HG03571 (cell line): ENCODE data around the gene ARFGEF3.
"Not testable (repeated sequence)": the region's sequence is repeated elsewhere in the genome, so short reads cannot be mapped to it uniquely, and the experiment has no call there.

ENCODE experiments used
- ATAC-seq: cut with Tn5 transposase; IDR thresholded peaks from one replicate; pipeline ENCODE4 v1.9.1; 2021; ENCODE audit not compliant: unreplicated experiment

ARFGEF3 gene

DNA sequence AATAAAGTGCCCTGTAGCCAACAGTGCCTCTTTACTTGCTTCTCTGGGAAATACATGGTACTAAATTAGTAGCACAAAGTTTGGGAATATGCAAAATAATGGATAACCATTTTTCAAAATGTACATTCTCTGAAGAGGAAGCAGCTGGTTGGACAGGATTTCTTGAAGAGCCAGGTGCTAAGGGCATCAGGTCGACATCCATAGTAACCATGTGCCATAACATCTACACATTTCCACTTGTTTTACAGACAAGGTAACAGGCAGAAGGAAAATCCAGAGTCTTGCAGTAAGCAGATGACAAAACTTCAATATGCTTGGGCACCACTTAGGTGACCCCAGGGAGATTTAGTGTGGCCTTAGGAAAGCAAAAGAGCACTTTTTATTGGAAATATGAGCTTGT is 179.4 kb downstream of the ARFGEF3 start:
- ATAC-seq = no peak

DNA sequence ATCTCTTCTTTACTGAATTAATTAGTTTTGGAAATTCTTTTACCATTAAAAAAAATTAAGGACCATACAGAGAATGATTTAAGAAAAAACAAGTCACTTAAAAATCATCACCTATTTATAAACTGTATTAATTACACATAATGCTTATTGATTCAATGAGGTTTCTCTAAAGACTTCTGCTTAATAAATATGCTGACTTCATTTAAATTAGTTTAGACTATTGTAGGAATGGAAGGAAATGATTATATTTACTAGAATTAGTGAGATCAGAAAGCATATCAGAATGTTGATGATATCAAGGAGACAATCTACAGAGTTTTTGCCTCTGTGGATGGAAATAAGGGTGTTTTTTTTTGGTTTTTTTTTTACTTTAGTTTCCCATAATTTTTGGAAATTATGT is 181.4 kb downstream of the ARFGEF3 start:
- ATAC-seq = no peak

DNA sequence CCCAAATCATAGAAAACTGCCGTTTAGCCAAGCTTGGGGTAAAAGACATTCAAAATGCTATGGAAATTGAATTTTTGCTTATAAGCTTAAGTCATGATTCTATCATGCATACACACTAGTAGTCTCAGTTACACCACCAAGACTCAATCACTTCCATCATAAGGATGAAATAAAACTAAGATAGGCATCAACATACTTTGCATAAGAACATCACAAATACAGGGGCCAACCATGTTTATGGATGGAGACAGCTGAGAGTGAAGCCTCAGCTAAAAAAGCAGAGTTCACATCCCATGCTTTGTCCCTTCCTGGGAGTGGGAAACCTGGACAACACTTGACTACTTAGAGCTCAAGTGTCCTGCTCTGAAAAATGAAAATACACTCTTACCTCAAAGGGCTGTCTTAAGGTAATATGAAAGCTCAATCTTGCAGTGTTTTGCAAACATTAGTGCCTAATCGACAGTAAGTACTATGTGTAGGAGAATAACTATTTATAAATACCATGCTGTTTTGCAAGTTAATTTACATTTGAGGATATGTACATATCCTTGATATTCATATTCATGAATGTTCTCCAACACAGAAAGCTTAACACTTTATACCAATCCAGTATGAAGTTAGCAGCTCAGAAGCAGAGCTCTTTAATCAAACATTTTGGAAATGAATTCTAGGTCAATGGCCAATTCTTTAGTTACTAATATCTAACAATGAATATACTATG is 184.0 kb downstream of the ARFGEF3 start:
- ATAC-seq = no peak

DNA sequence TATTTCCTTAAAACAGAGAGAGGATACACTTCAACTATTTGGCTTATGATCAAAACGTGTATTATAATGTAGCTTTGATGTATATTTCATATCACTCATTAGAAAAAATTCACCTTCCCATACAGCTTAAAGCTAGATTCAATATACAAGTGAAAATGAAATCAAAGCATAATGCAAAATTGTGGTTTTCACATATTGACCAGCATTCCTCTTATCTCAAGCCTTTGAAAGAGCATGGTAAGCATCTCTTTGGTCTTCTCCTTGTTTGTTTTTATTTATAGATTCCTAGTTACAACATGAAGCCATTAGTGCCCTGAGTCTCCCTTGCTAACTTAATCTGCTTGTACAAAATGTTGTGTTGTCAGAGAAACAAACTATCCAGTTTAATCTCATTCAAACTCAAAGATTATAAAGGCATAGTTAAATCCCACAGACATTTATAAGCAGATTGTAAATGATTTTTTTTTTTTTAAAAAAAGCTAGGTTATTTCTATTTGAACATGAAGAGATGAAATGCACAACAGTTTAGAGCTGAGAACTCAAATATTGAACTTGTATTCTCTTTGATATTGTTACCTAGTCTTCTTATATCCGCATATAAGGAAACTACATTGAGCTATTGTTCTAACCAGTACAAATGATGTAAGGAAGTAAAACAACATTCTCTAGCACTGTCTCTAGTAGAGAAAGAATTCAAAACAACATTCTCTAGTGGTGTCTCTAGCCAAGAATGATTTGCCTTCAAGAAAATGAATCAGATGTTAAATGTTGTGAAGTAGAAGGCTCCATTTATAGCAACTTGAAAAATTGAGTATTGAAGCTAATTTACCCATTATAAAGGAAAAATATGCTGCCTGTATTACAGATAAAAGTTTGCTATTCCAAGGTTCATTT is 184.8 kb downstream of the ARFGEF3 start:
- no peak for ATAC-seq

DNA sequence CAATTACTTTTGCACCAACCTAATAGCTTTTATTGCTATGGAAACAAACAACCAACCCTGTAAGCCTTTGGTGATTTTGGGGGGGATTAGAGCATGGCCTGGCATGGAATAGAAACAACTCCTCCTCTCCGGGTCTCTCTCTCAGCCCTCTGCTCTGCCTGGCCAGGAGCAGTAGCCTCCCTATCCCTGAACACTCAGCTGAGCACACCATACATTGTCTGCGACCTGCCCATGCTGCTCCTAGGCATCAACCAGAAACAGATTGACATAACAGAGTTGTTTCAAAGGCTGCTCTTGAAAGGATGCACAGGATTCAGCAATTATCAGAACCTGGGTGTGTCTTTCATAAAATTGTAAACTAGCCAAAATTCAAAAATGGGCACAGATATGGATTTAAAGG is 186.1 kb downstream of the ARFGEF3 start:
- no peak for ATAC-seq

DNA sequence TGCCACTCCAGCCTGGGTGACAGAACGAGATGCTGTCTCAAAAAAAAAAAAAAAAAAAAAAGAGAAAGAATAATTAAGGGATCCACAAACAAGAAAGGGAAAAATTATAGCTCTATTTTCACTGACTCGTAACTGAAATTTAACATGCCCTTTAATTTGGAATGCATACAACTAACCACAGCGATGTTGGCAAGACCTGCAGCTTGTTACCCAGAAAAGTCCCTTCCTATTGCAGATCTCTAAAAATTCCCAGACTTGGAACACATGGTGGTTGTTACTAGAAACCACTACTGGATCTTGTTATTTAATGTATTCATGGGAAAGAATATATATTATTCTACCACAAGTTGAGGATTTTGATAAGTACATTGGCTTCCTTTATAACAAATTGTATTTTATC is 188.2 kb downstream of the ARFGEF3 start:
- no peak for ATAC-seq

DNA sequence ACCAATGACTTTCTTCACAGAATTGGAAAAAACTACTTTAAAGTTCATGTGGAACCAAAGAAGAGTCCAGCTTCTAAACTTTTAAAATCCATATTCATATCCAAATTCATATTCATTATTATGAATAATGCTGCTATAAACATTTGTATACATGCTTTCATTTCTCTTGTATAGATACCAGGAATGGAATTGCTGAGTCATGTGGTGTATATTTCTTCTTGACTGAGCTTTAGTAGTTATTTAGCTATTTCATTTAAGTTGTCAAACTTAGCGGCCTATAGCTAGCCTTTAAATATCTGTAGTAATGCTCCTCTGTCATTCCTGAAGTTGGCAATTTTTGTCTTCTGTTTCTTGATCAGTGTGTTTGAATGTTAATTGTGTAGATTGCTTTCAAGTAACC is 196.2 kb downstream of the ARFGEF3 start:
- ATAC-seq = no peak

DNA sequence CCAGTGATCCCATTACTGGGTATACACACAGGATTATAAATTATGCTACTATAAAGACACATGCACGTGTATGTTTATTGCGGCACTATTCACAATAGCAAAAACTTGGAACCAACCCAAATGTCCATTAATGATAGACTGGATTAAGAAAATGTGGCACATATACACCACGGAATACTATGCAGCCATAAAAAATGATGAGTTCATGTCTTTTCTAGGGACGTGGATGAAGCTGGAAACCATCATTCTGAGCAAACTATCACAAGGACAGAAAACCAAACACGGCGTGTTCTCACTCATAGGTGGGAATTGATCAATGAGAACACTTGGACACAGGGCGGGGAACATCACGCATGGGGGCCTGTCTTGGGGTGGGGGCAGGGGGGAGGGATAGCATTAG is 206.9 kb downstream of the ARFGEF3 start:
- ATAC-seq = not testable (repeated sequence)

DNA sequence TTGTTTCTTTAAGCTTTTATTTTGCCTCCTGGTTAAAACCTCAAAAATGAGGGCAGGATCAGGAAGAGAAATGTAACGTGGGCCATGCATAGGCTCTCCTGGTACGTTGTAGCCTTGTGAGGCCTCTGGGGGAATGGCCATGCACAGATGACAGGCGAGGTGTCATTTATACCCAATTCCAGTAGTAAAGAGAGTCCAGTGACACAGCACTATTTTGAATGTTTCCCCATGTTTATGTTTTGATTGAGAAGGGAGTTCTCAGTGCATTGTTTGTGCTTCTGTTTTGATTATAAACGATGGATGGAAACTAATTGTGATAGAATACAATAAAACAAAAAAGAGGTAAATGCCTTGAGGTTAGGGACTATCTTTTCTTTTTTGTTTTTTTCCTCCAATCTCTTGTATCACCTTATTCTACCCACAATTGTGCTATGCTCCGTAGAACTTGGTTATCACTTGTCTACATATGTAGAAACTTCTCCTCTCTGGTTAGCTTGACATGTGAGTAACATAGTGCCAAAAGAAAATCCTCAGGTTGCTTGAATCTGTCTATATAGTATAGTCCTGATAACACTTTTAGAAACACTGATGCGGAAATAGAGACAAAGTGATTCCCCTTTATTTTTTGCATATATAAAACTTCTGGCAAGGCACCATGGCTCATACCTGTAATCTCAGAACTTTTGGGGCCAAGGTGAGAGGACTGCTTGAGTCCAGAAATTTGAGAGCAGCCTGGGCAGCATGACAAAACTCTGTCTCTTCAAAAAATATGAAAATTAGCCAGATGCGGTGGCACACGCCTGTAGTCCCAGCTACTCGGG is 209.1 kb downstream of the ARFGEF3 start:
- ATAC-seq = no peak

DNA sequence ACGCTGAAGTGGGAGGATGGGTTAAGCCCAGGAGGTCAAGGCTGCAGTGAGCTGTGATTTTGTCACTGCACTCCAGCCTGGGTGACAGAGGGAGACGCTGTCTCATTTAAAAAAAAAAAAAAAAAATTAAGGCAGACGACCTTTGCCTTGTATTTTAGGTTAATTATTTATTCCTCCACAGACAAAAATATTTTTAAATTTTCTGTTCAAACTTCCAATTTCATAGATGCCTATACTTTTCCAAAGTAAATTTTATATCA is 209.6 kb downstream of the ARFGEF3 start:
- no peak for ATAC-seq

DNA sequence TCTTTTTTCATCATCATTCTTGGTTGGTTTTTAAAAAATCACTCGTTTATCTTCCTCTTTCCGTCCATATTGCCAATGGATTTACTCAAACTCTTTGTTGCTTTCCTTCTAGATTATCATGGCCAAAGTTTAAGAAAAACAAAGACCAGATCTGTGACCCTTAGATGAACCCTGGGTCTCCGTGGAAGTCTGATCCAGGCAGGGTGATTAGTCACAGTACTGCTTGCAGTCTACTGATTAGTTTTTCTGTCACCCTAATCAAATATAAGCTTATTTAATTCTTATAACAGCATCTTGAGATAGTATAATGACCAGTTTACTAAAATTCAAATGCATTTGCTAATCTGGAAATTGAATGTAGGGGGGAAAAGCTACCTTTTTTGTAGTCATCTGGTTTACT is 210.0 kb downstream of the ARFGEF3 start:
- no peak for ATAC-seq

DNA sequence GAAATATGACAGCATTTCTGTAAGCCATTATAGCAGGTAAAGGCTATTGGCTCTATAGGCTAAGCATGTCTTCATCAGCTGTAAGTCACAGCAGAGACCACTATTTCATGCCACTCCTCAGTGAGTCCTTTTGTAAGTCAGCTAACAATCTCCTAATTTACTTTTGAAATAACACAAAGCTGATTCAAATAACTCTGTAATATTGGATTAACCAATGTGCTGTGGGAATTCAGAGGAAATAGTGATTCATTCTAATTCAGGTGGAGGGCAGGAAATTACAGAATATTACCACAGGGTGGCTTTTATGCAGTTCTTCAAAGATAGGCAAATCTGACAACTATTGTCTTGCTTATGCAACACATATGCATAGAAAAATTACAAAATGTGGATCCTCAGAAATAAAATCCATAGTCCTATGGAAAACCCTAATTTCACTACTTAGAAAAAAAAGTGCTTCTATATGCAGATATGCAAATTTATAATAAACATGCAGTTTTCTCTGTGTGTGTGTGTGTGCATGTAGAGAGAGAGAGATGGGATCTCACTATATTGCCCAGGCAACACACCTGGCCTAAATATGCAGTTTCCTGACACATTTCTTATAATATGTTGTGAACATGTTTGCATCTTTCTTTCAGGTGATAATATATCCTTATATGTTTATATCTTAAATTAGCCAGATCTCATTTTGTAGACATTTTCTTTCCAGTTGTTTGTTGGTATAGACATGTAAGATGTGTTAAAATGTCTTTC is 211.1 kb downstream of the ARFGEF3 start:
- no peak for ATAC-seq

DNA sequence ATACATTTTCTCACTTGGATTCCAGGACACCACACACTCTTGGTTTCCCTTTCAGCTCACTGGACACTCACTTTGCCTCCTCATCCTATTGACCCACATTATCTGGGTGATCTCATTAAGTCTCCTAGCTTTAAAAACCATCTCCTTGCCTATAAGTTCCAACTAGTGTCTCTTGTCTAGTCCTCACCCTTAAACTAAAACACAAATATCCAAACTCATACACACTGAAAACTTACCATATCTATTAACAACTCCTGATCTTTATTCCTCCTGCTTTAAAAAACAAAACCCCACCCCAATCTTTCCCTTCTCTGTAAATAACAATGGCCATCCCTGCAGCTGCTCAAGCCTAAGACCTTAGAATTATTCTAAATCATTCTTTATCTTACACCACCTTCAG is 212.5 kb downstream of the ARFGEF3 start:
- no peak for ATAC-seq

DNA sequence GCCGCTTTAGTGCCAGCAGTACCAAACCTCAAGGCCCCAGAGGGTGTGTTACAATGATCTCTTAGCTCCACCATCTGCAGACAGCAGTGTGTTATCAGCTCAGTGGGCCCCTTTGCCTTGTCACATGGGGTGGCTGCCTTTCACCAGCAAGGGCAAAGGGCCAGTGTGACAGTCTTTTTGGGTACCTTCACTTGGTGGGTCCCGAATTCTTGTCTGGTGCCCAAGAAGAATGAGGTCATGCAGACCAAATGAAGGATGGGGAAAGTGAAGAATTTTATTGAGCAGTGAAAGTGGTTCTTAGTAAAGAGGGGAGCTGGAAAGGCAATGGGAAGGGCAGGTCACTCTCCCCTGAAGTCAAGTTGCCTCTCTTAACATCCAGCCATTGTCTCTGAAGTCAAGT is 213.1 kb downstream of the ARFGEF3 start:
- ATAC-seq = no peak

DNA sequence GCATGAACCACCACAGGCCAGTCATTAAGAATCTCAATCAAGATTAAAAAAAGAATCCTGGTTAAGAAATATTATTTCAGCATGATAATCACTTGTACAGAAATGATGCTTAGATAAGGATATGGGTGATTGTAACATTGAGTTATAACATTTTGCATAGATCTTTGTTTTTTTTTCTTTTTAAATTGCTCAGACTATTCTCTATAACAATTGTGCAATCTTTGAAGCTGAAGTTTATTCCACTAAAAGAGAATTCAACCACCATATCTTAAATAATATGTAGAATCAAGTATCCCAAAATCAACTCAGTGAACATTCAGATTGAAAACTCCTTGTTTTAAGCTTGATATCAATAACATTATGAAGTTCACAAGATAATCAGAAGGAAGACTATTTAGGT is 215.3 kb downstream of the ARFGEF3 start:
- no peak for ATAC-seq

DNA sequence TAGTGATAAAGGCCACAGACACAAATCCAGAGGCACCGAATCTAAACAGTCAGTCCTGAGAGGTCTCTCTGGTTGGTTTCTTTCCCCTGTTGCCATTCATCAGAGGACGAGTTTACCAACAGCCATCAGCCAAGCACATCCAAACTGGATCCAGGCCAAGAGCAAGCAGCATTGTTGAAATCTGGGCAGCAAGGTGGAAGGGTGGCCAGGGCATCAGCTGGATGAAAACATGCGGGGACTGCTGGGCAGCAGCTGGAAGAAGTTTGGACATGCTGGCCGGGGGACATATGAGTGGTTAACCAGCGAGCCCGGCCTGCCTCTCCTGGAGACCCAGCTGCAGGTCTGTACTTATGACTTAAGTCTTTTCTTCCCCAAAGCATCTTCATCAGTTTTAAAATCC is 216.1 kb downstream of the ARFGEF3 start, which contains the start of gene SMIM28:
TSS of gene SMIM28 (plus strand) at position 62 of the 400 bp plus-strand sequence. CDS start at position 230, 168 bp downstream.
- no peak for ATAC-seq

DNA sequence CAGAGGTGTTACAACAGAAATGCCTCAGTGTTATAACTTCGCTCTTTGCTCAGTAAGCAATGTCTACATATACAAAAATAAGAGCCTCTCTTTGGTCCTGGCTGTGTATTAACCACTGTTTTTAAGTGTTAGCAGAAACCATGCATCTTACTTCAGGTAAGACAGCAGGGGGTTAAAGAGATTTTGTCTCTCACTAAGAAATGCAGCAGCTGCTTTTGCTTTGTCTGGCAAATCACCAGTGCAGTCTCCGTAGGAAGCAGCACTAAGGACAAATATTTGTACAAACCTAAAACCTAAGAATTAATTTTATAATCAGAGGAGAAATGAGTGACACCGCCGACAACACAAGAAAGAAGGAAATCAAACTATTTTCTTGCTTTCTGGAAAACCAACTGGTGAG is 216.7 kb downstream of the ARFGEF3 start:
- no peak for ATAC-seq

DNA sequence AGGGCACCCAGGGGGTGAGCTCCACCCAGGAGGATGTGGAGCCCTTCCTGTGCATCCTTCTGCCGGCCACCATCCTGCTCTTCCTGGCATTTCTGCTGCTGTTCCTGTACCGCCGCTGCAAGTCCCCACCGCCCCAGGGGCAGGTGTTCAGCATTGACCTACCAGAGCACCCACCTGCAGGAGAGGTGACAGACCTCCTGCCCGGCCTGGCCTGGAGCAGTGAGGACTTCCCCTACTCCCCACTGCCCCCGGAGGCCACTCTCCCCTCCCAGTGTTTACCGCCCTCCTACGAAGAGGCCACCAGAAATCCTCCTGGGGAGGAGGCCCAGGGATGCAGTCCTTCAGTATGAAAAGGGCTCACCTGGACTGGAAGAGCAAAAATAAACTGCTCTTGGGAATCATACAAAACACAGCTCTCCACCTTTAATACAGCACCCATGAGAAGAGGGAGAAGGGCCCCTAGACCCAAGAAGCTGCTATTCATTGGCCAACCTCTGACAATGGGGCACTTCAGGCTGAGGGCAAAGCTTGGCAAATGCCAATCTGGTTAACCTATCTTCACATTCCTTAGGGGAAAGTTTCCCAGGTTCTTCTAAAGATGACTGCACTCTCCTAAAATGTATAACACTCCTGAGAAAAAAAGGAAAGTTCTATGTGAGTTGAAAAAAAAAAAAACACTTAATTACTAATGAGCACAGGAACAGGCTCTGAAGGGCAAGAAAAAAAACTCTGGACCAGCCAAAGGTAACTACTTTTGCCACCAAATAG is 220.9 kb downstream of the ARFGEF3 start:
- no peak for ATAC-seq

DNA sequence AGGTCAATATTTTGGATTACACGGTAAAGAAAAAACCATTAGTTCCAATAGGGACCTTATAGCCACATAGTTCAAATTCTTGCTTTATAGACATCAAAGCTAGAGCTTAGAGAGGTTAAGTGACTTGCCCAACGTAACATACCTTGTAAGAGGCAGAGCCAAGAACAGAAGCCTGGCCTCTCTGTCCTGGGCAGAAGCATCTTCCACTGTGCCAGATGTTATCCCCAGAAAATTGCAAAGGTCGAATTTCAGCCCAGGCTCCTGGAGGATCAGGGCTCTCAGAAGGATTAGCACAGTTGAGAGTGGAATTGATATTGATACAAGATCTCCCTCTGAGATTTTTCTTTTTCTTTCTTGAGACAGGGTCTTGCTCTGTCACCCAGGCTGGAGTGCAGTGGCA is 222.0 kb downstream of the ARFGEF3 start:
- ATAC-seq = no peak

DNA sequence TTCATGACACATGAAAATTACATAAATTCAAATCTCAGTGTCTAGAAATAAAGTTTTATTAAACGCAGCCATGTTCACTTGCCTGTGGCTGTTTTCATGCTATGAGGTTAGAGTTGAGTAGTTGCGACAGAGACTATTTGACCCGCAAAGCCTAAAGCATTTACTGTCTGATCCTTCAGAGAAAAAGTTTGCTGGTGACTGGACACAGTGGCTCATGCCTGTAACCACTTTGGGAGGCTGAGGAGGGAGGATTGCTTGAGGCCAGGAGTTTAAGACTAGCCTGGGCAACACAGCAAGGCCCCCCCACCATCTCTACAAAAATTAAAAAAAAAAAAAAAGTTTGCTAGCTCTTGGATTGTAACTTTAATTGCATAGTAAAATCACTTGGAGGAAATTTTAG is 225.2 kb downstream of the ARFGEF3 start:
- no peak for ATAC-seq
